HG03558 (cell line): Measurements from ENCODE around the gene ZBTB7C.
"Not testable (repeated sequence)": the region's sequence is repeated elsewhere in the genome, so short reads cannot be mapped to it uniquely, and the experiment has no call there.

Experiments used
- ATAC-seq: cut with Tn5 transposase; IDR thresholded peaks from one replicate; pipeline ENCODE4 v1.9.1; 2021; ENCODE audit warnings: moderate number of reproducible peaks; ENCODE audit not compliant: unreplicated experiment; ENCODE audit errors: extremely low read depth

The ZBTB7C gene

DNA sequence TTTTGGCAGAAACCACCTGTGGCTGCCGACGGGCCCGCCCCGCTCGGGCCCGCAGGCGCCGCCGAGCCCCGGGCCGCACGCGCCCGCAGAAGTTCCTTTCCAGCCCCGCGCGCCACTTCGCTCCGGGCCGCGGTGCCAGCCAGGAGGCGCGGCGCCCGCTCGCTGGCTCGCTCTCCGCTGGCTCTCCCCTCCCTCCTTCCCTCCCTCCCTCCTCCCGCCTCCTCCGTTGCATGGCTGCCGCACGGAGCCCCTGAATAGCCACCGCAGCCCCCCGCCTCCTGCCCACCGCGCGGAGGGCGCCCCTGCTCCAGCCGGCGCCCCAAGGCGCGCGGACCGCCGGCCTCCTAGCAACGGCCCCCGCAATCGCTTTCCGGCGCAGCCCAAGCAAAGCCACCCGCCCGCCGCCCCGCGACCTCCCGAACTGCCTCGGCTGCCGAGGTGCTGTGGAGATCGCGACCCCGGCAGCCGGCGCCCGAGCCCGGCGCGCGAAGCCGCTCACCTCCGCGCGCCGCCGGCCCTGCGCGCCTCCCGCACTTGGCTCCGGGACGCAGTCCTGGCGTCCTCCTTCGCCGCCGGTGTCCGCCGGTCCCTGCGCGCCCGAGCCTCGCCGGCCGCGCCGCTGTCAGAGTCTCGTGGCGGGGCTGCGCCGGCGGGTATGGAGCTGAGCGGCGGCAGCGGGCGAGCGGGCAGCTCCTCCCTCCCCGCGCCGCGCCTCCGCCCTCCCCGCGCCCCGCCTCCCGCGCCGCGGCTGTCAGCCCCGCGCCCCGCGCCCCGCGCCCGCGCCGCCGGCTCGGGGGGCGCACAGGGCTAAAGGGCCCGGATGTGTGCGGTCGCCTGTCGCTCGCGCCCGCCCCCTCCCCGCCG, at the start of gene ZBTB7C:
ZBTB7C (minus strand) TSS at position 657 of the 864 bp plus-strand sequence.
- ATAC-seq, result no peak

DNA sequence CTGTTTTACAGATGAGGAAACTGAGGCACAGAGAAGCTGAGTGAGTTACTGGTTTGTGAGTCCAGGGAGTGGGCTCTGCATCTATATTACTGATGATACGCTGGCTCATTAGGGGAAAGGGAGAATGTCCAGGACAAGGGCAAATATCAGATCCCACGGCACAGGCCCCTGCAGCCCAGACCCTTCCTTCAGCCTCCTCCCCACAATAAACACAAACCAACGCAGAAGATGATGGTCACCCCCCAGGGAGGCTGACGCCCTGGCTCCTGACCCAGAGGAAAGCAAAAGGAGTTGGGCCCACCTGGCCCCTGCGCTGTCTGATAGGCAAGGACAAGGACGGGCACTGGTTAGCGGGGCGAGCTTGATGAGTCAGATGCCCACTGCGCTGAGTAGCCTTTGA, 47.7 kb upstream of the ZBTB7C start:
- no peak for ATAC-seq

DNA sequence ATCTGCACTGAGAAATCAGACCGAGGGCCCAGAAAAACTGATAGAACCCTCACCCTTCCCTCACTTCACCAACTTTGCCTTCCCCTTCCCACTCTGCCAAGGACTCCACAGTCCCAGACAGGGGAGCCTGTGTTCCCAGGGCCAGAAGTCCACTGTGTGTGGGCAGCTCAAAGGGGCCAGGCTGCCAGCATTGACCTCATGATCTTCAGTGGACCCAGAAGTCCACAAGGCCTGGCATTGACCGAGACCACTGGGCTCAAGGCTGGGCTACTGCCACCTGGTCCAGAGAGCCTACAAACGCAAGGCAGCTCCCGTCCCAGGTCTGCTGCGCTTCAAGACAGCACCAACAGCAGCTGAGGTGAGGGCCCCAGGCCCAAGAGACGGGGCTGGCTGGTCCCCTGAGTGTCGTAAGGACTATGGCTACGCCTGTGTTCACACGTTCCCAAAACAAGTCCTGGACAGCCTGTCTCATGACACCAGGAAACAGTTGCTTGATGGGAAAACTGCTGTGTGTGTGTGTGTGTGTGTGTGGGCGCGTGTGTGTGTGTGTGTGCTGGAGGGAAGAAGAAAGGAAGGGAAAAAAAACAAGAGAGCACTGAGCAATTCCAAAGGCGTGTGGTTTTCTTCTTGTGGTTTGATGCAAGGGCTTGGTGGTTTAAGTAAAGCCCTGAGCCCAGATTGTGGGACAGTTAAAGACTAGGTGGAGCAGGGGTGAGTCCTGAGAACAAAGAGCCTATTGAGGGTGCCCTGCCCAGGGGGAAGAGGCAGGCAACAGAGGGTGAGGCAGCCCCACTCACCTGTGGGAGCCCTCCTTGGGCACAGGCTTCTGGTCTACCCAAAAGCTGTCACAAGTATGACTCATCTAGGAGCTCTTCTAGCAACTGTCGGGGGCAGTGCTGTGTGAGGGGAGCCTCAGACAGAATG, 46.6 kb upstream of the ZBTB7C start:
- ATAC-seq, result no peak

DNA sequence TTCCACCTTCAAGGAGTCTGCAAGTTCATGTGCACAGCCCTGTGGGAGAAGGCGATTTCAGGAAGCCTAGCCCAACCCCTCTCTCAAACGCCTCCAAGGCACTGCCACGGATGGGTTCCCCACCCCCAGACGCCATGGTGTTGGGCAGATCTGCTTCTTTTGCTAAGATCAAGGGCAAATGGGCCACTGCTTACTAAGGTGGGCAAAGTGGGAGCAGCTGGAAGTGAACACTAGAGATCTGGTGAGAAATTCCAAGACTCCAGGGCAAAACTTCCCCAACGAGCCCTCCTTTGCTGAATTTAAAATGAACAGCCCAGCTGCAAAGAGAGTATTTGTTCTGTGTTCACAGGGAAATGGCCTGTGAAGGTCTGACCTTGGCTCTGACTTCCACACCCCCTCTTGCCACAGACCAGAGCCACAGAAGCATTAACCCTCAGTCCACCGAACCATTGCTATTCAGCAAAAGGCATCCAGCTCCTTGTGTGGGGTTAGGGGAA, 45.1 kb upstream of the ZBTB7C start:
- ATAC-seq, result no peak

DNA sequence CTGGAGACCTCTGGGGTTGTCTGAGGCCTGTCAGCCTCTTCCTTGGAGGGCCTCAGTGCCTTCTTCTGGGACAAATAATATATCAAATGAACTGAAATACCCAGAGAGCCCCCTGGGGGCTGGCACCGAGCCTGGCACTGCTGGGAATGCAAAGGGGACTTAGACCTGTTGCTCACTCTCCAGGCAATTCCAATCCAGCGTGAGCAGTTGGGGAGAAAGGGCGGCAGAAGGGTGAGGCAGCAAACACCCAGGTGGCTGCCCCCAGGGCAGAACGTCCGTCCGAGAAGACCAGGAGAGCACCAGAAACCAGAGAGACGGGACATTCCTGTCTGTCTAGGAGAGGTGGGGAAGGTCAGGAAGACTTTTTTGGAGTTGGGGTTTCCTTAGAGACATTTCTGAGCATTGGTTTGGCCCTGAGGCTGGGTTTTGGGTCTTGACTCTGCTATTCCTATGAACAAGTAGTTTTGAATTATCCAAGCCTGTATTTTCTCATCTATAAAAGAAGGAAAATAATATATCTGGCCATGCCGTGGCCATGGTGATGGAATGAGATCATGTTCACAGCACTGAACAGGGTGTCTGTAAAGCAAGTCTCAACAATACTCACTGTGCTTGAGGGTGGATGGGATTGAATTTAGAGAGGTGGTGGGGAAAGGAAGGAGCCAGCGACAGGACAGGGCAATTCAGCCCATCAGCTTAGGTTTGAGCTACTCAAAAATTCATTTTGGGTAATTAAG, 44.3 kb upstream of the ZBTB7C start:
- no peak for ATAC-seq

DNA sequence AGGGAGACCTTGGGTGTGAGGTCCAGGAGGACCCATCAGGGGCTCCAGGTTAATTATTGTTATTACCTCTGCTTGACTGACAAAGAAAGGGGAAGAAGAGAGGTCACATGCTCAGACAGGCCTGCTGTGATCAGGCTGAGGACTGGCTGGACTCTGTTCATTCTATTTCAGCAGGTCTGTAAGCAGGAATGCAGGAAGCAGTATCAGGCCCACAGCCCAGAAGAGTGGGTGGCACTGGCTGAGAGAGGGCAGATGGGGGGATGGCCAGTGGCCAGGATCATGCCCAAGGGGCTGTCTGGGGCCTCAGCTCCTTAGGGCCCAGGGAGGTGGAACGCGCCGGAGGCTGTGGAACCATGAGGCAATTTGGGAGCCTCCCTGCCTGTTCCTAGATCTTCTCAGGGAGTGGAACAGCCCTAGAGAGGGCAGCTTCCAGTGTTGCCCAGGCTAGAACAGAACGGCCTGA, 43.7 kb upstream of the ZBTB7C start:
- ATAC-seq, result no peak

DNA sequence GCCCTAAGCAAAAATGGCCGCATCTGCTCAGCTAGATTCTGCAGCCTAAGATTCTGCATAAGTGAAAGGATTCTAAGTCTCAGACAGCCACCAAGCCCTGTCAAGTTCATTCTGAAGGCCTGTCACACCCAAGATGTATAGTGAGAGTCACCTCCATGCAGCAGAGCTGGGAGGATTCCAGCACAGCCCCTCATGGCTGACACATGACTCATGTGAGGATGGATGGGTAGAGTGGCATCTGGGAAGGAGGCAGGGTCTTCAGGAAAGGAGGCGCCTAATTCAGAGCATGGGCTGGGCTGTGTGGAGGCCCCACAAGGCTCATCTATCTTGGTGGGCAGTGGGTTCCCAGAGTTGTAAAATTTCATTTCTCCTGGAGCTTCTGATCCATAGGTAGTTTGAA, 41.5 kb upstream of the ZBTB7C start:
- no peak for ATAC-seq

DNA sequence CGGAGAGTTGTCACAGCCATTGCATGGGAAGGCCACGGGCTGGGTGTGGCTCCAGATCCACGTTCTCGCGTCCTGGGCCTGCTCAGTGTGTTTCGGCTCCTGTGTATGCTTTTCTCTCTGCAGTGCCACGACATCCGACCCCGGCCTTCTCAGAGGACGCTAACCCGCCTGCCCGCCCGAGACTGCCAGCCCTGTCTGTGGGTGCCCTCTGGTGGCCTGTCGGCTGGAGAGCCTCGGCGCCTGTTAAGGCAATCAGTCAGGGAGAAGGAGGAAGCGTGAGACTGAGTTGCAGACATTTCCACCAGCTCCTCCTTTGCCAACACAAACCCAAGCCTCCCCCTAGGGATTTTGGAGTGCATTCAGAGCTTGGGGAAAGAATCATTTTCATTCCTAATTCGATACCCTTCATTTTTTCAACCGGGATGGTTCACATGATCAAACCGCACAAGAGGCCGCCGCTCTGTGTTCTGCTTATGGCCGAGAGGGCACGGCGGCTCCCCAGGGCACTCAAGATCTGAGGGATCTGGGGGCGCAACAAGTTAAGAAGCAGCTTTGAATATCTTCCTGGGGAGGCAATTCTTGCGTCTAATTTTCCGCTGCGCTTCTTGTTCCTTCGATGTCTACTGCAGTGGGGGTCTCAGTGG, 37.5 kb upstream of the ZBTB7C start:
- ATAC-seq, result no peak

DNA sequence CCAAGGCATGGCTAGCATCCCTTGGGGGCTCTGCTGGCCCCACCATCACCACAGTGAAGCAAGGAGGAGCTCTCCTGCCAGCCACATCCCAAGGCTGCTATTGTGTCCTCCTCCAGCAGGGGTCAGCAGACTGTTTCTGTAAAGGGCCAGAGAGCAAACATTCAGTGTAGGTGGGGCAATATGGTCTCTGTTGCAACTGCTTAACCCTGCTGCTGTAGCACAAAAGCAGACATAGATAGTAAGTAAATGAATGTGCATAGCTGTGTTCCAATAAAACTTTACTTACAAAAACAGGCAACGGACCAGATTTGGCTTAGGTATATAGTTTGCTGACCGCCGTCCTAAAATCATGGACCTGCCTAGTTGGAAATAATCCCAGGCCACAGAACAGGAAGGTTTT, 36.4 kb upstream of the ZBTB7C start:
- ATAC-seq, result no peak

DNA sequence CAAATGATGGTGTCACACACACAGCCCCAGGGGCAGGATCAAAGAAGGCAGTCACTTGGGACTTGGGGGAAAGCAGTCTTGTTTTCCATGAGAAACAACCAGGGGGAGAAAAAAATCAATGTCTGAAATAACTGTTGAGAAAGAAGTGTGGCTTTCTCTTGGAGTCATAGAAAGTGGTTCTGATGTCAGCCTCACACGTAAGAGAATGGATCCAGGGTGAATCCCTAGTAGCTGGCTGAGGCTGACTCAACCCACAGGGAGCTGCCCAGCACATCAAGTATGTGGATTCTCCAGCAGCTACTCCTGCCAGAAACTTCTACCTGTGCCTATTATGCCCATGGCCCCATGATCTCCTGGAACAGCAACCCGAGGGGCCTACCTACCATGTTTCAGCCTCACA, 33.6 kb upstream of the ZBTB7C start:
- ATAC-seq, result no peak

DNA sequence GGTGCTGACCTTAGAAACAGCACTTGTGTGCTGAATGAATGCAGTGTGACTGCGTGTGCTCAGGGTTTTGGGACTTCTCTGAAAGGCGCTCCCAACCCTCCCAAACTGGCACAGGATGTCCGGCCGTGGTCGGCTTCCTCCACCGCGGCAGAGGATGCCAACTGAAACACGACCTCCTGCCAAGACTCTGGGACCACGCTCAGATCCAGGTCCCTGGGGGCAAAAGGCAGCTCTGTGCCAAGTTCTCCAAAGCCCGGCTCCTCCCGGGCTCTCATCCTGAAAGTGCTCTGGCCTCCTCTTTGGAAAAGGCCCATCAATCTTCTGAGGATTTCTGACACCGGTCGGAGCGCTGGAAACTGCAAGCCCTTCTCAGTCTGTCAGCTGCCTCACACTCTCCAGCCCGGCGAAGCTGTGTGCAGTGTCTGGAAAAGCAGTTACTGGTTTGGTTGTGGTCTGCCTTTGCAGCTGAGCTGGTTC, 32.3 kb upstream of the ZBTB7C start:
- no peak for ATAC-seq

DNA sequence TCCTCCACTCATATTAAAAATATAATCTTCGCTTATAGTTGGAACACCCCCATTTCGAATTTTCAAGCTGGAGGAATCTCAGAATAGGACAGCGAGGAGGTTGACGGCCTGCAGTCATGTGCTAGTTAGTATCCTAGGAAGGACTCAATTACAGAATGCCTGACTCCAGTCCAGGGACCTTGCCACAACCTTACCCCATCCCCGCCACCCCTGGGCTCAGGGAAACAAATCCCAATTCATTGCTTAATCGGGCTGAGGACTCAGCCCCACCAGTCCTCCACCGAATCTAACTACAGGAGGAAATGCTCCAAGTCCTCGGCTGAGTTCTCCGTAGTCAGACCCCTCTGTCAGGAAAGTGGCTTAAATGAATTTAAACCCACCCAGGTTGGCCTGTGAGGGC, 31.7 kb upstream of the ZBTB7C start:
- ATAC-seq, result no peak

DNA sequence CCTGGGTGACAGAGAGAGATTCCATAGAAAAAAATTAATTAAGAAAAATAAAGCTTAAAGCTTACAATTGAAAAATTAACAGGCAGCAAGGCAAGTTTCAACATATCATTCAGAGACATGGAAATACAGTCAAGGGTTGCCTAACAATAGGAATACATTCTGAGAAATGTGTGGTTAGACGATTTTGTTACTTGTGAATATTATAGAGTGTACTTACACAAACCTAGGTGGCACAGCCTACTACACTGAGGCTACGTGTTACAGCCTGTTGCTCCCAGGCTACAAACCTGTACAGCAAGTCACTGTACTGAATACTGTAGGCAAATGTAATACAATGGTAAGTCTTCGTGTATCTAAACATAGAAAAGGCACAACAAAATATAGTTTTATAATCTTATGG, 27.7 kb upstream of the ZBTB7C start:
- no peak for ATAC-seq

DNA sequence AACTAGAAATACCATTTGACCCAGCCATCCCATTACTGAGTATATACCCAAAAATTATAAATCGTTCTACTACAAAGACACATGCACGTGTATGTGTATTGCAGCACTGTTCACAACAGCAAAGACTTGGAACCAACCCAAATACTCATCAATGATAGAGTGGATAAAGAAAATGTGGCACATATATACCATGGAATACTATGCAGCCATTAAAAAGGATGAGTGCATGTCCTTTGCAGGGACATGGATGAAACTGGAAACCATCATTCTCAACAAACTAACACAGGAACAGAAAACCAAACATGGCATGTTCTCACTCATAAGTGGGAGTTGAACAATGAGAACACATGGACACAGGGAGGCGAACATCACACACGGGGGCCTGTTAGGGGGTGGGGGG, 25.2 kb upstream of the ZBTB7C start:
- not testable (repeated sequence) for ATAC-seq

DNA sequence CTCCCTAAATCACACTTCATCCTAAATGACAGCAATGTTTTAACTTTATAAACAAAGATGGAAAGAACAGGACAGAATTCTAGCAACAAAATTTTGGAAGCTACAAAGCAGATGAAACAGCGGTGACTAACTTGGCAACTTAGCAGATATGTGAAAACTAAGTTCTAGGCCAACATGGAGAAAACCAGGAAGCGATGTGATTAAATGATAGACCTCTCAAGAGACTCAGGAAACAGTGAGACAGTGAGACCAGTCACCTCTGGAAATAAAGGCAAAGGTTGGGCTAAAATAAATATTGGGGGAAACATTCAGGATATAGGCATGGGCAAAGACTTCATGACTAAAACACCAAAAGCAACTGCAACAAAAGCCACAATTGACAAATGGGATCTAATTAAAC, 24.4 kb upstream of the ZBTB7C start:
- no peak for ATAC-seq

DNA sequence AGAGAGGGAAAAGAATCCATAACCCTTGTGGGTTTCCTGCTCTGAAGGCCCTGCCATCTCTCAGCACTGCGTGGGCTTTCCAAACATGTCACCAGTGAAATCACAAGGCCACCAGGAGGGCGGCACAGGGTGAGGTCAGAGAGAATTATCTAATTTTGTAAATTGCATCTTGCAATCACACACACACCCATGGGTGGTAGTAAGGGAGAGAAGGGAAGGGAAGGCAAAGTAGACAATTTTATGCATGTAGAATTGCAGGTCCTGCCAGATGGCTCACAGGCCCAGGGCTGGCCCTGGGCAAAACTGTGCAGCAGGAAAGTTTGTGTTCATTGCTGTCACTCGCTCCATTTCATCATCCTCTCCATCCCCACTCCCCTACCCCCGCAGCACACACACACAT, 21.0 kb upstream of the ZBTB7C start:
- ATAC-seq, result no peak

DNA sequence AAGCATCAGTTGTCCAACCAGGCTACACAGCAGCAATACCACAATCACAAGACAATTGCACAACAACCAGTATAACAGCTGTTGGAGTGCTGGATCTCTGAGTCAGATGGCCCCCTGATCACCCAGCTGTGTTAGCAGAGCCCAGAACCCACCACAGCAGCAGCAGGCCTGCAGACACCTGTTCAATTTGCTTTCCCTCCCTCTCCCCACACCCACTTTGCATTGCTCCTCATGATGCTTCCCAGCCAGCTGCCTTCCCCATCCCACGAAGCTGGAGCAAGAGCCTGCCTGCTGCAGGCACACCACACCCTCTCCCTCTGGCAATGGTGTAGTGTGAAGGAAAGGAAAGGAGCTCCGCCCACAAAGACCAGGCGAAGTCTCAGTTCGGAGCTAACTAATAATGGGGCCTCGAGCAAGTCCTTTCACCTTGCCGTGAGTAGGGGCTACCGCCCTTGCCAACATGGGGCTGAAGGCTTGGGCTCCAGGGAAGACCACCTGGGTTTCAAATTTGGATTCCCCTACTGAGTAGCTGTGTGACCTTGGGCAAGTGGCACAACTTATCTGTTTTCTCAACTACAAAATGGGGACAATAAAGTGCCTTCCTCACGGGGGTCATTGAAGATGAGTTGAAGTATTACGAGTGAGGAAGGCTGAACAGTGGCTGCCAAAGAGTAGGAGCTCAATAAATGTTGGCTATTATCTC, 19.4 kb upstream of the ZBTB7C start:
- no peak for ATAC-seq

DNA sequence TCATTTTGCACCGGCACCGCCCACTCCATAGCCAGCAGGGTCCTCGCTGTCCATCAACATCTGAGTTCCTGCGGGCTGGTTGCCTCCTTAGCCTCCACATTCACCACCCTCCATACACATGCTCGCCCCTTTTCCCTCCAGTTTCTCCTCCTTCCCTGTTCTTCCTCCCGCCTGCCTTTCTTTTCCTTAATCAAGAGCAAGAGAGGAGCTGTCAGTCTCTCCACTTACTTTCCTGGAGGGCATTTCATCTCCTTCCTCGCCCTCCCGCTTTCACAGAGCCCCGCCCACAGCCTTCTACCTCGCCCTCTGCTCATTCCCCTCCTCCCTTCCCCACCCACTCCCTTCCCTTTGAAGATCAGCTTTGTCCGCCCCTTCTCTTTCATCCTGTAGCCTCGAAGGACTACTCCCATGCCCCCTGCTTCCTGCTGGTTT, 13.8 kb upstream of the ZBTB7C start:
- no peak for ATAC-seq
